Neural progenitor cell (in vitro differentiated cells): ENCODE measurements around the gene MIF4GD. TPM values are rescaled to one million over a fixed set of nuclear protein-coding genes. Genes with fewer than 3 reads are reported as not detected.
A peak's percentile ranks its signal among the peaks of the same experiment; 100 is the strongest.

Experiments
- DNase-seq: peaks from one replicate; pipeline ENCODE4 v3.0.0-alpha.2; 2016; ENCODE audit warnings: low spot score
- H2AFZ ChIP-seq: fragments of 200-600 bp; sonication (generic); replicated peaks from 2 replicates; pipeline ENCODE4 v1.6.1; 2016; ENCODE audit warnings: antibody characterized with exemption
- H3F3A ChIP-seq: fragments of 200-600 bp; sonication (generic); 2 replicates; pipeline ENCODE4 v1.6.1; 2016; ENCODE audit warnings: antibody characterized with exemption, low read depth
- H3K27ac ChIP-seq: fragments of 200-600 bp; sonication (generic); 2 replicates; pipeline ENCODE4 v1.5.1; 2016; ENCODE audit warnings: mild to moderate bottlenecking
- H3K27me3 ChIP-seq: fragments of 200-600 bp; sonication (generic); 2 replicates; pipeline ENCODE4 v1.6.1; 2016; ENCODE audit warnings: mild to moderate bottlenecking, moderate library complexity
- H3K36me3 ChIP-seq: fragments of 200-600 bp; sonication (generic); 2 replicates; pipeline ENCODE4 v1.5.1; 2016
- H3K4me1 ChIP-seq: fragments of 200-600 bp; sonication (generic); 2 replicates; pipeline ENCODE4 v1.6.1; 2016; ENCODE audit warnings: mixed run types
- H3K4me2 ChIP-seq: fragments of 200-600 bp; sonication (generic); 2 replicates; pipeline ENCODE4 v1.6.1; 2016
- H3K4me3 ChIP-seq: fragments of 200-600 bp; sonication (generic); 2 replicates; pipeline ENCODE4 v1.5.1; 2016
- H3K79me2 ChIP-seq: fragments of 200-600 bp; sonication (generic); 2 replicates; pipeline ENCODE4 v1.6.1; 2016; ENCODE audit warnings: low read depth
- H3K9ac ChIP-seq: fragments of 200-600 bp; sonication (generic); 2 replicates; pipeline ENCODE4 v1.6.1; 2016
- H3K9me3 ChIP-seq: fragments of 200-600 bp; sonication (generic); 2 replicates; pipeline ENCODE4 v1.5.1; 2016; ENCODE audit warnings: low read depth
- H4K20me1 ChIP-seq: fragments of 200-600 bp; sonication (generic); 2 replicates; pipeline ENCODE4 v1.6.1; 2016; ENCODE audit warnings: low read depth
- H3K27ac Mint-ChIP-seq: 3 replicates; pipeline ENCODE4 v1.8.0; 2021; ENCODE audit warnings: mixed read lengths
- H3K27me3 Mint-ChIP-seq: 2 replicates; pipeline ENCODE4 v1.8.0; 2022; ENCODE audit warnings: low read depth, mild to moderate bottlenecking, inconsistent platforms, moderate library complexity, mixed read lengths; ENCODE audit not compliant: insufficient read depth
- H3K36me3 Mint-ChIP-seq: 3 replicates; pipeline ENCODE4 v1.8.0; 2021; ENCODE audit warnings: mixed read lengths
- H3K4me1 Mint-ChIP-seq: 3 replicates; pipeline ENCODE4 v1.8.0; 2021; ENCODE audit warnings: mixed read lengths
- H3K4me3 Mint-ChIP-seq: 3 replicates; pipeline ENCODE4 v1.8.0; 2021; ENCODE audit warnings: mild to moderate bottlenecking, moderate library complexity, mixed read lengths
- H3K9me3 Mint-ChIP-seq: 3 replicates; pipeline ENCODE4 v1.8.0; 2020; ENCODE audit warnings: mixed read lengths
- CTCF ChIP-seq: fragments of 200-600 bp; sonication (generic); IDR thresholded peaks from 2 replicates; pipeline ENCODE4 v1.5.1; 2017; ENCODE audit warnings: antibody characterized with exemption, mild to moderate bottlenecking
- EZH2 ChIP-seq: fragments of 200-600 bp; sonication (generic); IDR thresholded peaks from 2 replicates; pipeline ENCODE4 v1.6.1; 2017; ENCODE audit warnings: antibody characterized with exemption, mild to moderate bottlenecking, moderate library complexity
- EZH2phosphoT487 ChIP-seq: fragments of 200-600 bp; sonication (generic); IDR thresholded peaks from 2 replicates; pipeline ENCODE4 v1.6.1; 2017; ENCODE audit warnings: antibody characterized with exemption
- total RNA-seq: library from RNA; depleted of rRNA; stranded (reverse); fragments of >200 nt; gene quantifications from 2 replicates; pipeline ENCODE4 v1.2.3, GENCODE V29; 2015; ENCODE audit warnings: low replicate concordance

Gene MIF4GD
- total RNA-seq, result 17.7 and 27.5 TPM in 2 replicates

DNA sequence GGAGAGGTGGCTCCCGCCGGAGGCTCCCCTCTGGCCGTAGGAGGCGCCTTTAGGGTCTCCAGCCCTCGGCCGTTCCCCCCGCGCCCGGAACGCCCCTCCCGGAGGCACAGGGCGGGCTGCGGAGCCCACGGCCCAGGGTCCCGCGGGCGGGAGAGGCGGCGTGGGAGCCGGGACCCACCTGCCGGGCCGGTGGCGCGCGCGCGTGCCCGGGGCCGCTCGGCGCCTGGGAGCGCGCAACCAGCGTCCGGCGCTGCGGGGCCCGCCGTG, at the start of gene MIF4GD:
MIF4GD (minus strand) TSS at position 266 of the 267 bp plus-strand sequence. CDS start 1,036 bp downstream, outside the sequence.
- Mint-ChIP-seq H3K4me1 (peaks cover 12% of the 10 kb centered on the region), H3K4me3 (peak within 1 kb of the TSS; percentile 90), H3K27me3 (peaks cover 8% of the 10 kb centered on the region), H3K9me3 (no peaks in the 10 kb centered on the region), H3K36me3 (peaks cover 10% of the 10 kb centered on the region), H3K27ac (no peak within 1 kb of the TSS)
- no peaks in the 10 kb centered on the region for H3K9me3 ChIP-seq
- peak within 1 kb of the TSS; percentile 98 for H2AFZ ChIP-seq
- no peak within 1 kb of the TSS for H3K27ac ChIP-seq
- H3K4me3 ChIP-seq, result peak within 1 kb of the TSS; percentile 98
- no peaks in the 10 kb centered on the region for H3K79me2 ChIP-seq
- TF ChIP-seq EZH2 (no peak), CTCF (no peak), EZH2phosphoT487 (no peak)
- H3K4me1 ChIP-seq, result peaks cover 4% of the 10 kb centered on the region
- peaks cover 36% of the 10 kb centered on the region for H3F3A ChIP-seq
- no peak for DNase-seq
- peak within 1 kb of the TSS; percentile 99 for H3K4me2 ChIP-seq
- H3K36me3 ChIP-seq, result no peaks in the 10 kb centered on the region
- peak within 1 kb of the TSS; percentile 82 for H3K9ac ChIP-seq
- H4K20me1 ChIP-seq, result no peaks in the 10 kb centered on the region
- peaks cover 8% of the 10 kb centered on the region for H3K27me3 ChIP-seq

- H2AFZ ChIP-seq, result no peak overlapping the region
- H3K79me2 ChIP-seq, result no peaks in the 10 kb centered on the region
- H3K27ac ChIP-seq, result no peak overlapping the region
- Mint-ChIP-seq H3K27ac (no peak overlapping the region), H3K9me3 (no peaks in the 10 kb centered on the region), H3K4me3 (no peak overlapping the region), H3K27me3 (peaks cover 1% of the 10 kb centered on the region), H3K4me1 (peaks cover 9% of the 10 kb centered on the region), H3K36me3 (peaks cover 10% of the 10 kb centered on the region)
- H3K9me3 ChIP-seq, result no peaks in the 10 kb centered on the region
- H3K4me3 ChIP-seq, result no peak overlapping the region
- no peaks in the 10 kb centered on the region for H3K27me3 ChIP-seq
- no peak for TF ChIP-seq EZH2
- peaks cover 10% of the 10 kb centered on the region for H3K4me1 ChIP-seq
- H3F3A ChIP-seq, result peaks cover 23% of the 10 kb centered on the region
- peaks cover 26% of the 10 kb centered on the region for H4K20me1 ChIP-seq
- no peaks in the 10 kb centered on the region for H3K36me3 ChIP-seq
- H3K9ac ChIP-seq, result no peak overlapping the region
- DNase-seq, result no peak
- H3K4me2 ChIP-seq, result no peak overlapping the region
Measured at GRCh38 chr17:75319904-75320691, 49.1 kb upstream of the MIF4GD start.

- Histone ChIP-seq H3K36me3 (no peaks in the 10 kb centered on the region), H3K4me3 (no peak overlapping the region), H3K9ac (no peak overlapping the region), H2AFZ (no peak overlapping the region), H3K27ac (no peak overlapping the region), H3F3A (peaks cover 19% of the 10 kb centered on the region), H4K20me1 (peaks cover 24% of the 10 kb centered on the region), H3K4me1 (peaks cover 10% of the 10 kb centered on the region), H3K4me2 (no peak overlapping the region), H3K9me3 (no peaks in the 10 kb centered on the region), H3K27me3 (no peaks in the 10 kb centered on the region), H3K79me2 (no peaks in the 10 kb centered on the region)
- peaks cover 9% of the 10 kb centered on the region for H3K4me1 Mint-ChIP-seq
- H3K4me3 Mint-ChIP-seq, result no peak overlapping the region
- H3K36me3 Mint-ChIP-seq, result peaks cover 8% of the 10 kb centered on the region
- H3K27ac Mint-ChIP-seq, result no peak overlapping the region
- TF ChIP-seq EZH2 (no peak), EZH2phosphoT487 (no peak), CTCF (no peak)
- H3K9me3 Mint-ChIP-seq, result no peaks in the 10 kb centered on the region
- DNase-seq, result no peak
- H3K27me3 Mint-ChIP-seq, result peaks cover 2% of the 10 kb centered on the region
Measured at GRCh38 chr17:75318615-75319222, 47.7 kb upstream of the MIF4GD start.

DNA sequence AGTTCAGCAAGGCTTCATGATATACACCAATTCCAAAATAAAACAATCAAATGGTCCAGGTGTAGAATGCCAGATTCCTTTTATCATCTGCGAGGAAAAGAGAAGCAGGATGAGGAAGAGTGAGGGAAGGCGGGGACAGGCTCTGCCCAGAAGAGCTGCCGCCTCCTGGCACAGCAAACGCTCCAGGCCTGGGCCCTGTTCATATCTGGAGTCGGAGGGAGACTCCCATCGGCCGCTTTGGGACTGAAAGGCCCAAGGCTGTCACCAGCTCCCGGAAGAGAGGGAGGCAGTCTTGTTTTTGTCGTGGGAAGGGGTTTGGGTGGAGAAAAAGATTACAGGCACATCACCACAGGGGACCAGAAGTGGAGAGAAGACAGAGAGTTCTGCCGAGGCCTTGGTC, 47.2 kb upstream of the MIF4GD start:
- H3K27ac Mint-ChIP-seq, result no peak overlapping the region
- H3K27me3 ChIP-seq, result no peaks in the 10 kb centered on the region
- no peak overlapping the region for H3K9ac ChIP-seq
- H3K9me3 Mint-ChIP-seq, result no peaks in the 10 kb centered on the region
- H3K4me3 Mint-ChIP-seq, result no peak overlapping the region
- H3K4me2 ChIP-seq, result no peak overlapping the region
- no peaks in the 10 kb centered on the region for H3K9me3 ChIP-seq
- peaks cover 6% of the 10 kb centered on the region for H3K4me1 Mint-ChIP-seq
- H2AFZ ChIP-seq, result no peak overlapping the region
- H3K27ac ChIP-seq, result peak overlapping the region; percentile 20
- peaks cover 10% of the 10 kb centered on the region for H3K4me1 ChIP-seq
- H3K79me2 ChIP-seq, result no peaks in the 10 kb centered on the region
- H4K20me1 ChIP-seq, result peaks cover 19% of the 10 kb centered on the region
- peaks cover 8% of the 10 kb centered on the region for H3K36me3 Mint-ChIP-seq
- no peak for DNase-seq
- no peaks in the 10 kb centered on the region for H3K36me3 ChIP-seq
- H3K4me3 ChIP-seq, result no peak overlapping the region
- TF ChIP-seq EZH2 (no peak), CTCF (no peak), EZH2phosphoT487 (no peak)
- H3F3A ChIP-seq, result peaks cover 14% of the 10 kb centered on the region
- H3K27me3 Mint-ChIP-seq, result peaks cover 2% of the 10 kb centered on the region
